GM21528 (cell line): Measurements from ENCODE around the gene RPL13A.
A peak's percentile ranks its signal among the peaks of the same experiment; 100 is the strongest.
"Not testable (repeated sequence)": the region's sequence is repeated elsewhere in the genome, so short reads cannot be mapped to it uniquely, and the experiment has no call there.

Experiments
- ATAC-seq: cut with Tn5 transposase; IDR thresholded peaks from one replicate; pipeline ENCODE4 v1.9.1; 2021; ENCODE audit warnings: mild to moderate bottlenecking, moderate library complexity; ENCODE audit not compliant: unreplicated experiment, low FRiP score

RPL13A gene

DNA sequence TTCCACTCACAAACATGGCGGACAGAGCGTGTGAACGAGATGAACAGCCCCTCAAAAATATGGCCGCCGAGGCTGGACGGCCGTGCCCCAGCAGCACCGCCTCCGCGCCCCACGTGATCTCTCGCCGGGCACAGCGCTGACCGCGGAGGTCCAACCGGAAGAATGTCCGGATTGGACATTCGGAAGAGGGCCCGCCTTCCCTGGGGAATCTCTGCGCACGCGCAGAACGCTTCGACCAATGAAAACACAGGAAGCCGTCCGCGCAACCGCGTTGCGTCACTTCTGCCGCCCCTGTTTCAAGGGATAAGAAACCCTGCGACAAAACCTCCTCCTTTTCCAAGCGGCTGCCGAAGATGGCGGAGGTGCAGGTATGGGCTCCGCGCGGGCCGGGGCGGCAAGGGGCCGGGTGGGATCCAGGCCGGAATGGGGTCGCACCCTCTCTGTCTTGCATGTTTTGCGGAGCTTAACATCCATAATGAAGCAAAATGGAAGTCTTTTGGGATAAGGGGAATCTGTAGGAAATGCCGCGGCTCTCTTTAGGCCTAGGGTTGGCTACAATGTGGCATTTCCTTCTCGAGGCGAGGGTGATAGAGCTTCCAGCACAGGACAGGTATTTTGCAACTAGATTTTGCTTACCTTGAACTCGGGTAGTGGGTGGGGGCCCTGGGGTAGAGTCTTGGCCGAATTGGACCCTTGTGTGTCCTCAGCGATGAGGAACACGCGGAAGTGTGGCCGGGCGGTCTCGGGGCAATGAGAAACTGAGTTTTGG lies at the start of gene RPL13A:
TSS of gene RPL13A (plus strand) at position 332 of the 769 bp plus-strand sequence. CDS start at position 354, 22 bp downstream.
- peak; percentile 83 for ATAC-seq

DNA sequence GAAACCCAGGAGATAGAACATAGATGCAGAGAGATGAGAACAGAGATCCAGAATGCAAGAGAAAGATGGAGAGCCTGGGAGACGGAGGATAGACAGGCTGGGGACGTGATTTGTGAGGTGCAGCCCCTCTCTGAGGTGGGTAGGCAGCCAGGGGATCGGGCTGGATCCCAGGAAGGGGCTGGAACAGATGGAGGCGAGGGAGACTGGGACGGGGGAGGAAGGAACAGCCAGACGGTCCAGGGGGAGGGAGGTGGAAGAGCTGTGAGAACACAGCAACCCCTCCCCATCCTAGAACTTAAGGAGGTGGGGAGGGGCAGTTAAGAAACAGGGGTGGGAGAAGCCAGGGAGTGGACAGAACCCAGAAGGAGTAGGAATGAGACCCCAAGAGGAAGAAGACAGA lies 49.1 kb upstream of the RPL13A start:
- ATAC-seq, result no peak

DNA sequence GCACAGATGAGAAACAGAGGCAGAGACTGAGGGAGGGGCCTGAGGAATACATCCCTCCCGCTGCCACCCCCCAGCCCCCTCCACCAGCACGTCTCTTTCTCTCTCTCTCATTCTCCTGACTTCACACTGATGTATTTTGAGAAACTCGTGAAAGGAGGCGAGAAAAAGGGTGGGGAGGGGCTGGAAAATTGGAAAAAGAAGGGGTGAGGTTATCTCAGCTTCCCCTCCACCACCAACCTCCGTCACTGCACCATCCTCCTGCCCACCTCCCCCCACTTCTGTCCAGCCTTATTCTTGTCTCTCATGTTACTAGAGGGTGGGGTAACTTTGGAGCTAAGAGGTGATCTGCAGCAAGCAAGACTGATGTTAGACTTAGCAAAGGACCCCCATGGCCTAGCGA lies 47.6 kb upstream of the RPL13A start:
- ATAC-seq, result no peak

DNA sequence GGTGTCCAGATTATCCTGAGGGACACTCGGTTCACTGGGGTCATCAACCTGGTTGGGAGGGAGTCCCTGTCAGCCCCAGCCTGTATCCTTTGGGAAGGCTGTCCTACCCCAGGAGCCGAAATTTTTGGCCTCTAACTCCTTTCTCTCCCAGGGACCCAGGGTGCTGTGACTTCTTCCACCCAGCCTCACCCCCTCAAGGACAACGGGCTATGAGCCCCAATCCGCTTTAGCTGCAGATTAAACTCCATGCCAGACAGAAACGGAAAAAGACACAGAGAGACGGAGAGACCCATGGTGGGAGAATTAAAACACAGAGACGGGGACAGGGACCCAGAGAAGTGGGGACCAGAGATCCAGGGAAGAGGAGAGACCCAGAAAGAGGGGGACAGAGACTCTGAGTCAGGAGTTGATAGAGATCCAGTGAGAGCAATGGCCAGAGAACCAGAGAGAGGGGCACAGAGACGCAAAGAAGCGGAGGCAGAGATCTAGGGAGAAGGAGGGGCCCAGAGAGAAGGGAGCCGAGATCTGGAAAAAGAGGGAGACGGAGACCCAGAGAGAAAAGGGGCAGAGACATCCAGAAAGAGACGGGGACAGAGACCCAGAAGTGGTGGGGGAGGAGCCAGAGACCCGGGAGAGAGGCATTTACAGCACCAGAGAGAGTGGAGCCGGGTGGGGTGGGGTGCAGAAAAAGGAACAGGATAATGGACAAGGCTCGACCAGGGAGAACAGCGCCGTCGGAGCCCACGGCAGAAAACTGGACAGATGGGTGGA lies 46.8 kb upstream of the RPL13A start:
- no peak for ATAC-seq

DNA sequence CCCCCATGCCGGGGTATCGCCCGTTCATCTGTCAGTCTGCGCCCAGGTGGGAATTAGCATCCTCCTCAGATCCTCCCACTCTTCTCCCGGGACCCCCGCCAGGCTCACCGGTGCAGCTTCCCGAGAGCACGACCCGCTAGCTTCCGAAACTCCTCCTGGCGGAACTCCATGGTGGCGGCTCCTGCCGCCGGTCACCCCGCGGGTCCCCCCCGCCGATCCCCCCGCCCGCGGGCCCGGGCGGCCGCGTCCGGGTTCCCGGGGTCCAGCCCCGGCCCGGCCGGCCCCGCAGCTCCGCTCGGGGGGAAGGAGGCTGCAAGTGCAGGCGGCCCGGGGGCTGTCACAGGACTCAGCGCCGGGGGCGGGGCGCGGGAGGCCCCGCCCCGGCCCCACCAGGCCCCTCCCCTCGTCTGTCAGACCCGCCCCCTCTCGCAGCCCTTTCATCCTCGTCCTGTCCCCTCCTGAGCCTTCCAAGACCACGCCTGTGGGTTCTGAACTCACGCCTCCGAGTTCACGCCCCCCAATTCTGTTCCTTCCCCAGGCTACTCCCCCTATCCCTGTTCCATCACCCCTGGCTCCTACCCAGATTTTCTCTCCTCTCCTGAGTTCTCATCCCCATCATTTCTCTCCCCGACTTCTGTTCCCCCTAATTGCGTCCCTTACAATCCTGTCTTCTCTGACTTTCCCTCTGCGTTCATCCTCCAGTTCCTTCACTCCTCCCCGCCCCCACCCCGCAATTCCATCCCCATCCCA lies 46.0 kb upstream of the RPL13A start, which contains the start of gene SLC17A7:
TSS of gene SLC17A7 (minus strand) at position 318 of the 750 bp plus-strand sequence. CDS start at position 170, 148 bp downstream.
- no peak for ATAC-seq

DNA sequence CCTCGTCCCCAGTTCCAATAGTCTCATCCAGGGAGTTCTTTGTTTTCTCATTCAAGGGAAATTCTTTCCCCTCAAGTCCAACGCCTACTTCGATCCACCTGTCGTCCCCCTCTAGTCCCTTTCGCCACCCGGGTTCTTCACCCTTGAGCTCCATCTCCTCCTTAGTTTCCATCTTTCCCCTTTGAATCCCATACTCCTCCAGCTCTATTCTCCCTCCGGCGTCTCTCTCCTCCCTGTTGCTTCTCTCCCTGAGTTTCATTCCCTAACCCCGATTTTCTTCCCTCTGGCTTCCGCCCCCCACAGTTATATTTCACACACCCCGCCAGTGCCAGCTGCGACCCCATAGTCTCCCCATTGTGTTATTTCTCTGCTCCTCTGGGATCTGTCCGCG lies 45.5 kb upstream of the RPL13A start:
- ATAC-seq, result no peak

DNA sequence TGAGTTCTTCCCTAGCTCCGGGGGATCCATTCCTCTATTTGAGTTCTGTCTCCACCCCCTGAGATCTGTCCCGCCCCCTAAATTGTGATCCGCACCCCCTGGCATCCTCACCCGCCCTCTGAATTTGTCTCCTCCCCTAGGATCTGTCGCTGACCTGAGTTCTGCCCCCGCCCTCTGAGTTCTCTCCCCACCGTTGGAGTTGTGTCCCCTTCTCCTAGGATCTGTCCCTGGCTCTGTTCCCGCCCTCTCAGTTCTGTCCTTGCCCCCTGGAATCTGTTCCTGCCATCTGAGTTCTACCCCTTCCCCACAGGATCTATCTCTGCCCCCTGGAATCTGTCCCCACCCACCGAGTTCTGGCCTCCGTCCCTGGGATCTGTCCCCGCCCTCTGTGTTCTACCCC lies 45.1 kb upstream of the RPL13A start:
- no peak for ATAC-seq

DNA sequence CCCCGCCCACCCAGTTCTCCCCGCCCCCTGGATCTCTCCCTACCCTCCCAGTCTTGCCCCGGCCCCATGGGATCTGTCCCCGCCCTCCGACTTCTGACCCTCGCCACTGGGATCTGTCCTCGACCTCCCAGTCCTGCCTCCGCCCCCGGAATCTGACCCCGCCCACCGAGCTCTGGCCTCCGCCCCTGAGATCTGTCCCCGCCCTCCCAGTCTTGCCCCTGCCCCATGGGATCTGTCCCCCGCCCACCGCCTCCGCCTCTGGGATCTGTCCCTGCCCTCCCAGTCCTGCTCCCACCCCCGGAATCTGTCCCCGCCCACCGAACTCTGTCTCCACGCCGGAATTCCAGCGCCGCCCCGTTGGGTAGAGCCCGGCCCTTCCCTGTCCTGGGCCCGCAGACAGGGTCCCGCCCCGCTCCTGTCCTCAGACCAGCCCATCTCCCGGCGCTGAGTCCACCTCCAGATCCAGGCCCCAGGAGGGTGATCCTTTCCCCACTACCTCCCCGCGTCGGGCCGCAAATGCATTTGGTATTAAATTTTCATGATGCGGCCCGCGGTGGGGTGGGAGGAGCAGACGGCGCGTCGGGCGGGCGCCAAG lies 44.5 kb upstream of the RPL13A start:
- no peak for ATAC-seq

DNA sequence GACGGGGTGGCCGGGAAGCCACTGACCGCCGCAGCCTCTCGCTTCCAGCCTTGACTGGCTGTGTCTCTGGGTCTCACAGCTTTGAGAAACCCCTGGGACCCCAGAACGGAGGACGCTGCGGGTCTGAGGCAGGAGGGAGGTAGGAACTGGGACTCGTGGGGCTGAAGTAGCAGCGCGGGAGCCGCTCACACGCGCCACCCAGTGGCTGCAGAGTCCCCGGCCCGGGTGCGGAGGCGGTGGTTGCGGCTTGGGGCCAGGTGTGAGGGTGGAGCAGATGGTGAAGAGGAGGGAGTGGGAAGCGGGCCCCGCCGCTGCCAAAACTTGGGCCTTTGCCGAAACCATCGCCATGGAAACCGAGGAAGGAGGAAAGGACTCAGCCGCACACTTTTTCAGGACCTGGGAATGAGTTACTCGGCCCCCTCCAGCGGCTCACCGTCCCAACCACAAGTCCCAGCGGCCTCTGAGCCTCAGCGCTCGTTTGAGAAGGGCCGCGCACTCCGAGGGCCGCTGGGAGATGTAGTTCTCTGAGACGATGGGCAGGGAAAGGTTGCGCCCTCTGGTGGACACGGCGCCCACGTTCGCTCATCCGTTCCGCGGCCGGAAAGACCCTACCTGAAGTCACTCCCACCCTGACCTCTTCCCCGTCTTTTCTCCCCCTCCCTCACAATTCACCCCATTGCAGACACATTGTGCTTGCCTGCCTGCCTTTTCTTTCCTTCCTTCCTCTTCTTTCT lies 43.9 kb upstream of the RPL13A start:
- peak; percentile 71 for ATAC-seq

DNA sequence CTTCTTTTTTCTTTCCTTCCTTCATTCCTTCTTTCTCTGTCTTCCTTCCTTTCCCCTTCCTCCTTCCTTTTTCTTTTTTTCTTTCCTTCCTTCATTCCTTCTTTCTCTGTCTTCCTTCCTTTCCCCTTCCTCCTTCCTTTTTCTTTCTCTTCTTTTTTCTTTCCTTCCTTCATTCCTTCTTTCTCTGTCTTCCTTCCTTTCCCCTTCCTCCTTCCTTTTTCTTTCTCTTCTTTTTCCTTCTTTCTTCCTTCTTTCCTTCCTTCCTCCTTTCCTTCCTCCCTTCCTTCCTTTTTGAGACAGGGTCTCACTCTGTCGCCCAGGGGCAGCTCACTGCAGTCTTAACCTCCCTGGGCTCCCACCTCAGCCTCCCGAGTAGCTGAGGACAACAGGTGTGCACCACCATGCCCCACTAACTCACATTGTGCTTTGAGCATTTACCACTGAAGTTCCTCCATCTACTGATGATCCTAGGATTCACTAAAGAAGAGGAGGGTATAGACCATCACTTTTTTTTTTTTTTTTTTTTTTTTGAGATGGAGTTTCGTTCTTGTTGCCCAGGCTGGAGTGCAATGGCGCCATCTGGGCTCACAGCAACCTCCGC lies 43.2 kb upstream of the RPL13A start:
- ATAC-seq, result not testable (repeated sequence)

DNA sequence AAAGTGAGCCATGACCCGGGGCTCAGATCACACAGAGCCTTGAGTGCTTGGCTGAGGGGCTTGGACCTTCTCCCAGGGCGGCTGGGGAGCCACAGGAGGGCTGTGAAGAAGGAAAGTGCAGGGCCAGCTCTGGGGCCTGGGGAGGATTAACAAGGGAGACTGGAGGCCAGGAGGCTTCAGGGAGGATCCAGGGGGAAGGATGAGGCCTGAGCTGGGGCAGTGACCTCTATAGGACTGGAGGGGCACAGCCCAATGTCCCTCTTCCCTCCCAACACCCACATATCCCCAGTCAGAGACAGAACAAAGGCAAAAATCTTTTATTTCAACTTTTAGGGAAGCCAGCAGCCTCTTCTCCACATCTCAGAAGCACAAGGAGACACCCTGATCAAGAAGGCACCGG lies 41.4 kb upstream of the RPL13A start:
- ATAC-seq, result no peak

DNA sequence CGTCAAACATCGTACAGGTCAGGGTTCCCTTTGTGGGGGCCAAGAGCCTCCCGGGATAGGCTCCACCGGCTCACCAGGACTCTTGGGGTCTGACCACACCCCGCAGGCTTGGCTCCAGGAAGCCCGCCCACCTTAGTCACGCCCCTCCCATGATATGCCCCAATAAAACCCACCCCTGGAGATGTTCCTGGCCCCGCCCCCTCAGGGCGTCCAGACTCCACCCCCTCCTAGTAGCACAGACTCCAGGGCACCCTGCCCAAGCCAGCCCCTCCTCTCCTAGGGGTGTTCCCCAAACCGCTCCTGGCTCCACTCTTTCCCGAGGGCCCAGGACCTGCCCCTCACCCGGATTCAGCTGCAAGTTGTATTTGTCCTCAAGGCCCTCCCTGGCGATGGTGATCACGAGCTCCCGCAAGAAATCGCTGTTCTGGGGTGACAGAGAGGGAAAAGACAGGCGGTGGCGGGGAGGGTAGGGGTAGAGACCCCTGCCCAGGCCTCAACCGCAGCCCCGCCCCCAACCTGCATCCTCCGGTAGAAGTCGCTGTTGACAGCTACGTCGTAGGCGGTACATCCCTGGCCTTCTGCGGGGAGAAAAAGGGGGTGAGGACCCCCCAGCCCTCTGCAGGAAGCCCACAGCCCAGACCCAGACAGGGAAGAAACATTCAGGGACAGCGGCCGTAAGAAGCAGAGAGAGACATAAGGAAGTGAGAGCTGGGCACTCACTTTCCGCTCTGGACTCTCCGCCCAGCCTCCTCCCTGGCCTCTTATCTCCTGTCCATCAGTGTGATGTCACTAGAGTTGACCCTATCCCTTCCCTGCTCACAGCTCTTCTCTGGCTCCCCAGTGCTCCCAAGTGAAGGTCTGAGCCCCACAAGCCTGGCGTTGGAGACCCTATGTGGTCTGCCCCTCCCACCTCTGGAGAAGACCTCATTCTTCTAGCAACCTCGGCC lies 39.6 kb upstream of the RPL13A start:
- ATAC-seq, result no peak

DNA sequence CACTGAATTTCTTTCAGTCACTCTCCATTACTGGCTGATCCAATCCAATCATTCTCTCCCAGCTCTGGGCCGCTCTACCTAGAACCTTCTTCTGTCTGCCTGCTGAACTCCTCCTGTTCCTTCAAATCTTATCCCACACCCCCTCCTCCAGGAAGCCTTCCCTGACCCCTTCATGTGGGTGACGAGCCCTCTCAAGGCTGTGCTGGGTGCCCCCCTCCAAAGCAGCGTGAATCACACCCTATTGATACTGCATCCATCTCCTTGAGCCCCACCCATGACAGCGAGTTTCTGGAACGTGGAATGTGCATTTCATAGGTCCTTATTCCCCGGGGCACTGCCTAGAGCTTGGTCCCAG lies 39.0 kb upstream of the RPL13A start:
- ATAC-seq, result no peak

DNA sequence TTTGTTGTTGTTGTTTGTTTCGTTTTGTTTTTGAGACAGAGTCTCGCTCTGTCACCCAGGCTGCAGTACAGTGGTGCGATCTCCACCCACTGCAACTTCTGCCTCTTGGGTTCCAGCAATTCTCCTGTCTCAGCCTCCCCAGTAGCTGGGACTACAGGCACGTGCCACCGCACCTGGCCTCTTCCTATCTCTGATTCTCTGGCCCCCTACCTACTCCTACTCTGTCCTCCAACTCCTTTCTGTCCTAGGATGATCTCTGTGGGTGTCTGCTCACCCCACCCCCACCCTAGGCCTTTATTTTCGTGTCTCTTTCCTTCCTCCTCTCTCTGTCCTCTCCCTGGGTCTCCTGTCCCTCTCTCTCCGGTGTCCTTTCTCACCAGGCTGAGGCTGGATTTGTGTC lies 37.0 kb upstream of the RPL13A start:
- no peak for ATAC-seq

DNA sequence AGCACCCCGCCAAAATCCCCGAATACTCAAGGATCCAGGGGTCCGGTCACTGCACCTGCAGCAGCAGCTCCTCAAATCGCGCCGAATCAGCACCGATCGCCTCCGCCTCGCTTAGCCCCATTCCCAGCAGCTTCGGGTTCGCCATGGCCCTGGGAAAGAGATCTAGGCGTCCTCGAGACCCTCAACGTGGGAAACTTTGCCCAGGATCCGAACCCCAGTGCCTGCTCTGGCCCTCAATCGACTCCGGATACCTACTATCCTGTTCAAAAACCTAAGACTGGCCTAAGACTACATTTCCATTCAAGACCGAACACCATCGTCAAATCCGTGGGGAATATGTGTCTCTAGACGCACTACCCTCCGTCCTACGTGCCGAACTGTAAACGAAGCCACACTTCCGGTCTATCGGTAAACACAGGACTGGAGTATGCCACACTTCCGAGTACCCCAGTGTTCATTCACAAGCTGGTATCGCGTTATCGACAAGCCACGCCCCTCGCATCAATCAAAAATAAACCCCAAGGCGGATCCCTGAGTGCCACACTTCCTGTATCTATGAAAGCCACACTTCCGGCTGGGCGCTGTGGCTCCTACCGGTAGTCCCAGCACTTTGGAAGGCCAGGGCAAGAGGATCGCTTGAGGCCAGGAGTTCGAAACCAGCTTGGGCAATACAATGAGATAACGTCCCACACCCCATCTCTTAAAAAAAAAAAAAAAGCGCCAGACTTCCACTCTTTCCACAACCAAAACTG lies 35.8 kb upstream of the RPL13A start, which contains the start of gene PIH1D1:
TSS of gene PIH1D1 (minus strand) at position 385 of the 752 bp plus-strand sequence. CDS start at position 145, 240 bp downstream.
- ATAC-seq, result peak; percentile 62

DNA sequence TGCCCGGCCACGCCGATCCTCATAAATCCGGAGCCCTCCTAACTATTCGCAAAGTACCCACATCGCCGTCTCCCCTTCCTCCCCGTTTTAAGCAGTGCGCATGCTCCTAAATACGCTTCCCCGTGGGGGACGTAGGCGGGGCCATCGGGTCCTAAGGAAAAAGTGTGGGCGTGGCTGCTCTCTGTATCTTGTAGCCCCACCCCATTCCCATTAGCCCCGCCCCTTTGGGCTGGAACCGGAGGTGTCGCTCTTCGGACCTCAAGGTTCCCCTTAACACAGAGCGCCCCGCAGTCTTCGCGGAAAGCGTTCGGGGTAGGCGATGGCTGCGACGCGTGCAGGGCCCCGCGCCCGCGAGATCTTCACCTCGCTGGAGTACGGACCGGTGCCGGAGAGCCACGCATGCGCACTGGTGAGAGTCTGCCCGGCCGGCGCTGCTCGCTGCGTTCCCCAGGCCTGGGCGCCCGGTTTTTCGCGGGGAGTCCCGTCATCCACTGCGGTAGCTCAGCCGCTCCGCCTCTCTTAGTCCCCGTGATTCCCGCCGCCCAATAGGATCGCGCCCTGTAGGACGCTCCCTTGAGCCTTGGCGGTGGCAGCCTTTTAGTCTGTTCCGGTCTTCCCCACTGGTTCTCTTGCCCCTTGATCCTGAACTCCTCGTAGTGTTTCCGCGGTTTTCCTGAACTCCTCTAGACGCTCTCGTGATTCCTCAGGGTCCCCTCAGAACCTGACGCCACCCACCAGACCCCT lies 34.2 kb upstream of the RPL13A start, which contains the start of gene ALDH16A1:
TSS of gene ALDH16A1 (plus strand) at position 213 of the 744 bp plus-strand sequence. CDS start at position 320, 107 bp downstream.
- ATAC-seq, result peak; percentile 80

DNA sequence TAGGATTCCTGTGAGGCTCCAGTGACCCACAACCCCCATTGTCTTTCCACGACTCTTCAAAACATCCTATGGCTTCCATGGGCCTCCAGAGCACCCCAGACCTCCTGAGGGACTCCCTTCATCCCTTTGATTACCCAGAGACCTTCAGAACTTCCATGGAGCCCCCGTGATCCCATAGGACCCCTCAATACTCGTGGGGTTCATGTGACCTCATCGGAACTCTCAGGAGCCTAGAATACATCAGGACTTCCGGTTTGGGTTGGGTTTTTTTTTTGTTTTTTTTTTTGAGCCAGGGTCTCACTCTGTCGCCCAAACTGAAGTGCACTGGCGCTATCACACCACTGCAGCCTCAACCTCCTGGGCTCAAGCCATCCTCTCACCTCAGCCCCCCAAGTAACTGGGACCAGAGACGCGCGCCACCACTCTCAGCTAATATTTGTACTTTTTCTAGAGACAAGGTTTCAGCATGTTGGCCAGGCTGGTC lies 33.6 kb upstream of the RPL13A start:
- ATAC-seq, result no peak
